Measurements from ENCODE around the gene ASH1L. TPM values are rescaled to one million over a fixed set of nuclear protein-coding genes. Genes with fewer than 3 reads are reported as not detected.
"Not testable (repeated sequence)": the region's sequence is repeated elsewhere in the genome, so short reads cannot be mapped to it uniquely, and the experiment has no call there.

ASH1L gene
- total RNA-seq, 1 donor from 2014 or later: 34.4 TPM

- peak; percentile 19 for DNase-seq (ENCODE audit: low read depth)
Observed at GRCh38 chr1:155563377-155564022, 897 bp upstream of the ASH1L start.

- DNase-seq (ENCODE audit: low read depth): not testable (repeated sequence)
Observed at GRCh38 chr1:155561779-155562580, 623 bp downstream of the ASH1L start.

- no peak for DNase-seq (ENCODE audit: low read depth)
Observed at GRCh38 chr1:155555915-155556314, 6.7 kb downstream of the ASH1L start.

GRCh38 chr1:155553349-155553748 is 9.3 kb downstream of the ASH1L start:
- no peak for DNase-seq (ENCODE audit: low read depth)

- DNase-seq (ENCODE audit: low read depth): no peak
Observed at GRCh38 chr1:155548706-155549105, 13.9 kb downstream of the ASH1L start.

GRCh38 chr1:155540000-155540874 is 22.4 kb downstream of the ASH1L start:
- DNase-seq (ENCODE audit: low read depth): no peak

- DNase-seq (ENCODE audit: low read depth): no peak
Observed at GRCh38 chr1:155537193-155537592, 25.4 kb downstream of the ASH1L start.

- no peak for DNase-seq (ENCODE audit: low read depth)
Observed at GRCh38 chr1:155531624-155532023, 31.0 kb downstream of the ASH1L start.

GRCh38 chr1:155529929-155530328 is 32.7 kb downstream of the ASH1L start:
- no peak for DNase-seq (ENCODE audit: low read depth)

- peak; percentile 17 for DNase-seq (ENCODE audit: low read depth)
Observed at GRCh38 chr1:155529109-155529508, 33.5 kb downstream of the ASH1L start.

GRCh38 chr1:155527677-155528076 is 34.9 kb downstream of the ASH1L start:
- no peak for DNase-seq (ENCODE audit: low read depth)

- no peak for DNase-seq (ENCODE audit: low read depth)
Observed at GRCh38 chr1:155526356-155526755, 36.2 kb downstream of the ASH1L start.

- DNase-seq (ENCODE audit: low read depth): no peak
Observed at GRCh38 chr1:155522069-155522468, 40.5 kb downstream of the ASH1L start.

GRCh38 chr1:155518484-155518883 is 44.1 kb downstream of the ASH1L start:
- no peak for DNase-seq (ENCODE audit: low read depth)

GRCh38 chr1:155514582-155515187 is 47.9 kb downstream of the ASH1L start:
- no peak for DNase-seq (ENCODE audit: low read depth)

GRCh38 chr1:155513300-155513916 is 49.2 kb downstream of the ASH1L start:
- DNase-seq (ENCODE audit: low read depth): no peak

- not testable (repeated sequence) for DNase-seq (ENCODE audit: low read depth)
Observed at GRCh38 chr1:155511385-155511784, 51.2 kb downstream of the ASH1L start.

- no peak for DNase-seq (ENCODE audit: low read depth)
Observed at GRCh38 chr1:155509064-155509463, 53.5 kb downstream of the ASH1L start.

- no peak for DNase-seq (ENCODE audit: low read depth)
Observed at GRCh38 chr1:155507945-155508344, 54.7 kb downstream of the ASH1L start.

GRCh38 chr1:155505963-155506362 is 56.6 kb downstream of the ASH1L start:
- DNase-seq (ENCODE audit: low read depth): not testable (repeated sequence)

- DNase-seq (ENCODE audit: low read depth): peak; percentile 17
Observed at GRCh38 chr1:155504207-155504606, 58.4 kb downstream of the ASH1L start.
